ENCODE results near the gene FKBP2.

FKBP2 gene

GRCh38 chr11:64254326-64254725, 13.4 kb downstream of the FKBP2 start:
- peaks cover 11% of the 10 kb centered on the region for H3K36me3 ChIP-seq (ENCODE audit: control insufficient read depth, insufficient read depth, low read length)
- no peak overlapping the region for H3K27ac ChIP-seq (ENCODE audit: insufficient read depth, low read depth, low read length, poor library complexity, severe bottlenecking)
- H3K27me3 ChIP-seq (ENCODE audit: control insufficient read depth, insufficient read depth, low read length, poor library complexity, severe bottlenecking), result peaks cover 3% of the 10 kb centered on the region
- H3K4me1 ChIP-seq (ENCODE audit: control insufficient read depth, insufficient read depth, low read length), result peaks cover 9% of the 10 kb centered on the region
- no peaks in the 10 kb centered on the region for H3K9me3 ChIP-seq (ENCODE audit: control insufficient read depth, low read length)
- H3K4me3 ChIP-seq (ENCODE audit: insufficient read depth, low read depth, low read length), result no peak overlapping the region
- WGBS, 2 experiments, result 91 to 93% methylated on average over 7 of the region's 7 CpGs

- Histone ChIP-seq H3K36me3 (ENCODE audit: control insufficient read depth, insufficient read depth, low read length) (peaks cover 12% of the 10 kb centered on the region), H3K4me3 (ENCODE audit: insufficient read depth, low read depth, low read length) (no peak overlapping the region), H3K27me3 (ENCODE audit: control insufficient read depth, insufficient read depth, low read length, poor library complexity, severe bottlenecking) (peaks cover 3% of the 10 kb centered on the region), H3K27ac (ENCODE audit: insufficient read depth, low read depth, low read length, poor library complexity, severe bottlenecking) (no peak overlapping the region), H3K4me1 (ENCODE audit: control insufficient read depth, insufficient read depth, low read length) (peaks cover 5% of the 10 kb centered on the region), H3K9me3 (ENCODE audit: control insufficient read depth, low read length) (no peaks in the 10 kb centered on the region)
- WGBS, 2 experiments, result 95 to 96% methylated on average over 35 of the region's 35 CpGs
Observed at GRCh38 chr11:64255135-64256128, 14.5 kb downstream of the FKBP2 start.

- Histone ChIP-seq H3K4me1 (ENCODE audit: control insufficient read depth, insufficient read depth, low read length) (no peaks in the 10 kb centered on the region), H3K4me3 (ENCODE audit: insufficient read depth, low read depth, low read length) (no peak overlapping the region), H3K27ac (ENCODE audit: insufficient read depth, low read depth, low read length, poor library complexity, severe bottlenecking) (no peak overlapping the region), H3K27me3 (ENCODE audit: control insufficient read depth, insufficient read depth, low read length, poor library complexity, severe bottlenecking) (no peaks in the 10 kb centered on the region), H3K9me3 (ENCODE audit: control insufficient read depth, low read length) (no peaks in the 10 kb centered on the region), H3K36me3 (ENCODE audit: control insufficient read depth, insufficient read depth, low read length) (peaks cover 12% of the 10 kb centered on the region)
- WGBS, 2 experiments, result 95 to 97% methylated on average over 15 of the region's 15 CpGs
Observed at GRCh38 chr11:64256300-64256699, 15.4 kb downstream of the FKBP2 start.

GRCh38 chr11:64258356-64258755, 17.5 kb downstream of the FKBP2 start:
- Histone ChIP-seq H3K27me3 (ENCODE audit: control insufficient read depth, insufficient read depth, low read length, poor library complexity, severe bottlenecking) (no peaks in the 10 kb centered on the region), H3K9me3 (ENCODE audit: control insufficient read depth, low read length) (no peaks in the 10 kb centered on the region), H3K4me1 (ENCODE audit: control insufficient read depth, insufficient read depth, low read length) (peaks cover 4% of the 10 kb centered on the region), H3K27ac (ENCODE audit: insufficient read depth, low read depth, low read length, poor library complexity, severe bottlenecking) (no peak overlapping the region), H3K4me3 (ENCODE audit: insufficient read depth, low read depth, low read length) (no peak overlapping the region), H3K36me3 (ENCODE audit: control insufficient read depth, insufficient read depth, low read length) (peaks cover 22% of the 10 kb centered on the region)
- 93 to 95% methylated on average over 24 of the region's 24 CpGs for whole genome bisulfite sequencing, 2 experiments

- Histone ChIP-seq H3K4me1 (ENCODE audit: control insufficient read depth, insufficient read depth, low read length) (peaks cover 10% of the 10 kb centered on the region), H3K4me3 (ENCODE audit: insufficient read depth, low read depth, low read length) (no peak overlapping the region), H3K27ac (ENCODE audit: insufficient read depth, low read depth, low read length, poor library complexity, severe bottlenecking) (no peak overlapping the region), H3K36me3 (ENCODE audit: control insufficient read depth, insufficient read depth, low read length) (peaks cover 22% of the 10 kb centered on the region), H3K9me3 (ENCODE audit: control insufficient read depth, low read length) (no peaks in the 10 kb centered on the region), H3K27me3 (ENCODE audit: control insufficient read depth, insufficient read depth, low read length, poor library complexity, severe bottlenecking) (no peaks in the 10 kb centered on the region)
- WGBS, 2 experiments, result 93 to 94% methylated on average over 32 of the region's 32 CpGs
Observed at GRCh38 chr11:64258946-64259532, 18.1 kb downstream of the FKBP2 start.

- WGBS, 2 experiments, result 91 to 96% methylated on average over 4 of the region's 4 CpGs
- Histone ChIP-seq H3K27ac (ENCODE audit: insufficient read depth, low read depth, low read length, poor library complexity, severe bottlenecking) (no peak overlapping the region), H3K27me3 (ENCODE audit: control insufficient read depth, insufficient read depth, low read length, poor library complexity, severe bottlenecking) (no peaks in the 10 kb centered on the region), H3K4me1 (ENCODE audit: control insufficient read depth, insufficient read depth, low read length) (peaks cover 10% of the 10 kb centered on the region), H3K4me3 (ENCODE audit: insufficient read depth, low read depth, low read length) (no peak overlapping the region), H3K36me3 (ENCODE audit: control insufficient read depth, insufficient read depth, low read length) (peaks cover 22% of the 10 kb centered on the region), H3K9me3 (ENCODE audit: control insufficient read depth, low read length) (no peaks in the 10 kb centered on the region)
Observed at GRCh38 chr11:64259533-64260067, 18.7 kb downstream of the FKBP2 start.

- peaks cover 22% of the 10 kb centered on the region for H3K36me3 ChIP-seq (ENCODE audit: control insufficient read depth, insufficient read depth, low read length)
- no peak overlapping the region for H3K4me3 ChIP-seq (ENCODE audit: insufficient read depth, low read depth, low read length)
- no peaks in the 10 kb centered on the region for H3K9me3 ChIP-seq (ENCODE audit: control insufficient read depth, low read length)
- 94 to 95% methylated on average over 6 of the region's 6 CpGs for WGBS, 2 experiments
- no peak overlapping the region for H3K27ac ChIP-seq (ENCODE audit: insufficient read depth, low read depth, low read length, poor library complexity, severe bottlenecking)
- no peaks in the 10 kb centered on the region for H3K27me3 ChIP-seq (ENCODE audit: control insufficient read depth, insufficient read depth, low read length, poor library complexity, severe bottlenecking)
- peaks cover 10% of the 10 kb centered on the region for H3K4me1 ChIP-seq (ENCODE audit: control insufficient read depth, insufficient read depth, low read length)
Observed at GRCh38 chr11:64260147-64260708, 19.3 kb downstream of the FKBP2 start.

- Histone ChIP-seq H3K36me3 (ENCODE audit: control insufficient read depth, insufficient read depth, low read length) (peaks cover 25% of the 10 kb centered on the region), H3K9me3 (ENCODE audit: control insufficient read depth, low read length) (no peaks in the 10 kb centered on the region)
- WGBS, 2 experiments, result 96% methylated on average over 18 of the region's 18 CpGs
Observed at GRCh38 chr11:64261556-64262080, 20.7 kb downstream of the FKBP2 start.

GRCh38 chr11:64262271-64263002, 21.5 kb downstream of the FKBP2 start:
- Histone ChIP-seq H3K27ac (ENCODE audit: insufficient read depth, low read depth, low read length, poor library complexity, severe bottlenecking) (no peak overlapping the region), H3K4me3 (ENCODE audit: insufficient read depth, low read depth, low read length) (no peak overlapping the region), H3K36me3 (ENCODE audit: control insufficient read depth, insufficient read depth, low read length) (peaks cover 25% of the 10 kb centered on the region), H3K4me1 (ENCODE audit: control insufficient read depth, insufficient read depth, low read length) (peaks cover 10% of the 10 kb centered on the region), H3K9me3 (ENCODE audit: control insufficient read depth, low read length) (no peaks in the 10 kb centered on the region), H3K27me3 (ENCODE audit: control insufficient read depth, insufficient read depth, low read length, poor library complexity, severe bottlenecking) (no peaks in the 10 kb centered on the region)
- WGBS, 2 experiments, result 96 to 97% methylated on average over 42 of the region's 42 CpGs

More at GRCh38 chr11:64261556-64262080, 20.7 kb downstream of the FKBP2 start:
- H3K27me3 ChIP-seq (ENCODE audit: control insufficient read depth, insufficient read depth, low read length, poor library complexity, severe bottlenecking), result no peaks in the 10 kb centered on the region
- H3K4me3 ChIP-seq (ENCODE audit: insufficient read depth, low read depth, low read length), result no peak overlapping the region
- H3K4me1 ChIP-seq (ENCODE audit: control insufficient read depth, insufficient read depth, low read length), result peaks cover 10% of the 10 kb centered on the region
- H3K27ac ChIP-seq (ENCODE audit: insufficient read depth, low read depth, low read length, poor library complexity, severe bottlenecking), result no peak overlapping the region
